ENCODE measurements around the gene PODN. TPM values are rescaled to one million over a fixed set of nuclear protein-coding genes. Genes with fewer than 3 reads are reported as not detected.
A peak's percentile ranks its signal among the peaks of the same experiment; 100 is the strongest.

Gene PODN
- total RNA-seq, 1 donor: 52.8 TPM

GRCh38 chr1:53063744-53064515 lies 1.9 kb downstream of the PODN start:
- peaks cover 27% of the 10 kb centered on the region for H3K27me3 ChIP-seq (ENCODE audit: insufficient read depth, low read length)
- TF ChIP-seq CTCF (IDR thresholded peaks at IDR 0.05; ENCODE audit: extremely low read depth, low read depth, low read length): no peak
- peaks cover 22% of the 10 kb centered on the region for H3K4me1 ChIP-seq (ENCODE audit: insufficient read depth, low read length)
- H3K9me3 ChIP-seq (ENCODE audit: low read depth, low read length): no peaks in the 10 kb centered on the region
- H3K4me3 ChIP-seq (ENCODE audit: insufficient read depth, low read length): no peak overlapping the region
- H4K20me1 ChIP-seq (ENCODE audit: insufficient read depth, low read length): no peaks in the 10 kb centered on the region
- no peak overlapping the region for H3K27ac ChIP-seq (ENCODE audit: low read depth, low read length)
- DNase-seq (ENCODE audit: insufficient read length, low spot score, missing footprints): peak; percentile 77
- H2AFZ ChIP-seq (ENCODE audit: low read length): no peak overlapping the region
- H3K4me2 ChIP-seq (ENCODE audit: insufficient read depth, low read length): no peak overlapping the region
- no peaks in the 10 kb centered on the region for H3K79me2 ChIP-seq (ENCODE audit: insufficient read depth, low read length)
- H3K36me3 ChIP-seq (ENCODE audit: insufficient read depth, low read length): no peaks in the 10 kb centered on the region

GRCh38 chr1:53065391-53065790 lies 3.4 kb downstream of the PODN start:
- H4K20me1 ChIP-seq (ENCODE audit: insufficient read depth, low read length): no peaks in the 10 kb centered on the region
- H3K27me3 ChIP-seq (ENCODE audit: insufficient read depth, low read length): peaks cover 27% of the 10 kb centered on the region
- no peaks in the 10 kb centered on the region for H3K36me3 ChIP-seq (ENCODE audit: insufficient read depth, low read length)
- H2AFZ ChIP-seq (ENCODE audit: low read length): no peak overlapping the region
- H3K79me2 ChIP-seq (ENCODE audit: insufficient read depth, low read length): no peaks in the 10 kb centered on the region
- H3K4me2 ChIP-seq (ENCODE audit: insufficient read depth, low read length): no peak overlapping the region
- H3K4me1 ChIP-seq (ENCODE audit: insufficient read depth, low read length): peaks cover 19% of the 10 kb centered on the region
- peak; percentile 58 for DNase-seq (ENCODE audit: insufficient read length, low spot score, missing footprints)
- H3K4me3 ChIP-seq (ENCODE audit: insufficient read depth, low read length): no peak overlapping the region
- H3K27ac ChIP-seq (ENCODE audit: low read depth, low read length): no peak overlapping the region
- TF ChIP-seq CTCF (IDR thresholded peaks at IDR 0.05; ENCODE audit: extremely low read depth, low read depth, low read length): no peak
- no peaks in the 10 kb centered on the region for H3K9me3 ChIP-seq (ENCODE audit: low read depth, low read length)

GRCh38 chr1:53066488-53066887 lies 4.5 kb downstream of the PODN start:
- no peak for TF ChIP-seq CTCF (IDR thresholded peaks at IDR 0.05; ENCODE audit: extremely low read depth, low read depth, low read length)
- H4K20me1 ChIP-seq (ENCODE audit: insufficient read depth, low read length): no peaks in the 10 kb centered on the region
- peaks cover 22% of the 10 kb centered on the region for H3K27me3 ChIP-seq (ENCODE audit: insufficient read depth, low read length)
- no peaks in the 10 kb centered on the region for H3K79me2 ChIP-seq (ENCODE audit: insufficient read depth, low read length)
- H3K9me3 ChIP-seq (ENCODE audit: low read depth, low read length): no peaks in the 10 kb centered on the region
- H3K4me2 ChIP-seq (ENCODE audit: insufficient read depth, low read length): no peak overlapping the region
- DNase-seq (ENCODE audit: insufficient read length, low spot score, missing footprints): peak; percentile 10
- H3K4me3 ChIP-seq (ENCODE audit: insufficient read depth, low read length): no peak overlapping the region
- H2AFZ ChIP-seq (ENCODE audit: low read length): no peak overlapping the region
- no peaks in the 10 kb centered on the region for H3K36me3 ChIP-seq (ENCODE audit: insufficient read depth, low read length)
- H3K27ac ChIP-seq (ENCODE audit: low read depth, low read length): no peak overlapping the region
- peaks cover 8% of the 10 kb centered on the region for H3K4me1 ChIP-seq (ENCODE audit: insufficient read depth, low read length)

GRCh38 chr1:53066891-53067738 lies 5.1 kb downstream of the PODN start:
- H3K36me3 ChIP-seq (ENCODE audit: insufficient read depth, low read length): no peaks in the 10 kb centered on the region
- no peaks in the 10 kb centered on the region for H4K20me1 ChIP-seq (ENCODE audit: insufficient read depth, low read length)
- no peaks in the 10 kb centered on the region for H3K9me3 ChIP-seq (ENCODE audit: low read depth, low read length)
- H3K79me2 ChIP-seq (ENCODE audit: insufficient read depth, low read length): no peaks in the 10 kb centered on the region
- H3K4me1 ChIP-seq (ENCODE audit: insufficient read depth, low read length): peaks cover 5% of the 10 kb centered on the region
- no peak overlapping the region for H2AFZ ChIP-seq (ENCODE audit: low read length)
- no peak for TF ChIP-seq CTCF (IDR thresholded peaks at IDR 0.05; ENCODE audit: extremely low read depth, low read depth, low read length)
- H3K4me2 ChIP-seq (ENCODE audit: insufficient read depth, low read length): no peak overlapping the region
- DNase-seq (ENCODE audit: insufficient read length, low spot score, missing footprints): peak; percentile 82
- no peak overlapping the region for H3K27ac ChIP-seq (ENCODE audit: low read depth, low read length)
- no peak overlapping the region for H3K4me3 ChIP-seq (ENCODE audit: insufficient read depth, low read length)
- H3K27me3 ChIP-seq (ENCODE audit: insufficient read depth, low read length): peaks cover 22% of the 10 kb centered on the region

All from osteoblast (primary cell).